Left lobe of liver (tissue), 1 donor: Measurements from ENCODE around the gene AMACR. TPM values are rescaled to one million over a fixed set of nuclear protein-coding genes. Genes with fewer than 3 reads are reported as not detected.

ENCODE experiments used
- total RNA-seq: library from RNA; stranded (reverse); gene quantifications from one replicate; pipeline ENCODE4 v1.2.1, GENCODE V29; 2021
- donor health status: DM: no; HTN: yes; CAD: no.

AMACR gene
- total RNA-seq, 1 donor from 2014 or later, result 58.0 TPM

Other genes with a start within 250 kb of the AMACR start
- 1.9 TPM for gene ADAMTS12, start 116.1 kb downstream of the AMACR start, total RNA-seq
- not detected for gene RXFP3, start 71.7 kb downstream of the AMACR start, total RNA-seq
- gene SLC45A2, start 23.4 kb downstream of the AMACR start, total RNA-seq, result 0.48 TPM
- gene C1QTNF3, start 35.2 kb upstream of the AMACR start, total RNA-seq, result 1.9 TPM